GM21447 (cell line): ENCODE measurements around the gene PRPF8.
A peak's percentile ranks its signal among the peaks of the same experiment; 100 is the strongest.
"Not testable (repeated sequence)": the region's sequence is repeated elsewhere in the genome, so short reads cannot be mapped to it uniquely, and the experiment has no call there.

Experiments used
- ATAC-seq: cut with Tn5 transposase; IDR thresholded peaks from one replicate; pipeline ENCODE4 v1.9.1; 2021; ENCODE audit not compliant: unreplicated experiment

PRPF8 gene

DNA sequence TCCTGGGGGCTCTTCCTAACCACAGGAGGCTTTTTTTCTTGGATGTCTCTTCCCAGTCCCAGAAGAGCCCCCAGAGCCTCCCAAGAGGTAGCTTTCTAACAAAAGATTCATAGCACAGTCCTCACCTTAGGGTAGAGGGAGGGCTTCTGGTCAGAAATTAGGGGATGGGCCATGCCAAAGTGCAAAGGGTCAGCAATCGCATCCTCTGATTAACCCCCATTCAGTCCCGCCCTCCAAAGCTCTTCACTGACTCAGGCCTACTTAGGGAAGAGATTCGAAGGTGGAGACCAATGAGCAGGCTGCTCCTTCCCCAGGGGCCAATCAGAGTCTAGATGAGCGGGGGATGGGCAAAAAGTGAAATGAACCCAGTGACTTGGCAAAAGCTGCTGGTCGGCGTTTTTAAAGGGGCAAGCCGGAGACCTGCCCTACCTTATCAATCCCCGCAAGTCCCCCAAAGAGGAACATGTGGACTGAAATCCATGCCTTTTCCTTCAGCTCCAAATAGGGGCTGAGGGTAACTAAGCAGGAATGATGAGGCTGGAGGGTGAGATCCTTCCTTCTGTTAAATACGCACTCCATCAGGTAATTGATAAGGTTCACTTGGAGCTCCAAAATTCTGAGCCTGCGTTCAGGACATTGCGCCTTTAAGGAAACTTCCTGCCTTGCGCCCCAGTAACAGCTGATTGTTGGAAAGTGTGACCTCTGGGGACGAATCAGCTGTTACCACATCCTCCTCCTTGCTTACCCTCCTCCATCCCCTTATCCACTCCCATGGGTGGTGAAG is 32.4 kb upstream of the PRPF8 start:
- ATAC-seq, result peak; percentile 46

DNA sequence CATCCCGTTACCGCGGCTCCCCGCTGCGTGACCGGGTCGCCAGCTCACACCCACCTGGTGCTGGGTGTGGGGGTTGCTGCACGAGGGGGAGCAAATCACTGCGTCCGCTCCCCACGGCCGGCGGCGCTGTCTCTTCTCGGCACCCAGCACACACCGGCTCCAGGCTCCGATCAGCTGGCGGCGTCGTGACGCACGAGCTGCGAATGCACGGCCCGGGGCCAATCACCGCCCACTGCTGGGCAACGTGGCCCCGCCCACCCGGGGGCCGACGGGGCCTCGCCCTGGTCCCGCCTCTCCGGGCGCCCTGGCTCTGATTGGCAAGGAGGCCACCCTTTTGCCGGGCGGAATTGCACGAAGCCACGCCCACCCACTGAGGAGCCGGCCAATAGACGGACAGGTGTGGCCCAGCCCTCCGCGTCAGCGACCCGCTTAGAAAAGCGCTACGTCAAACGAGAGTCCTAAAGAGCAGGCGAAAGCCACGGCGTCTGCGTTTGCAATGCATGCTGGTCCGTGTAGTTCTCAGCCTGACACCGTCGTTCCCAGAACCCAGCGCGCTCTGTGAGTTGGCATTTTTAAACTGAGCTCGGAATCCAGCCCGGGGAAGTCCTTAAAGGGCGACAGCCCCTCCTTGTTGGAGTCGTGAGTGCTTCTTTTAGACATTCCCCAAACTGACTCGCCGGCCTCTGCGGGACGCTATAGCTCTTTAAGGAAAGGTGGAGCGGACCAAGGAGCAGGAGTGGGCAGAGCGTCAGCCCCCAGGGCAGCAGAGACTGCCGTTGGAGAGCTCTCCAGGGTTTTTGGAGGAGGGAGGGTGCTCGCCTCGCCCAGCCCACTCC is 31.6 kb upstream of the PRPF8 start:
- peak; percentile 69 for ATAC-seq

DNA sequence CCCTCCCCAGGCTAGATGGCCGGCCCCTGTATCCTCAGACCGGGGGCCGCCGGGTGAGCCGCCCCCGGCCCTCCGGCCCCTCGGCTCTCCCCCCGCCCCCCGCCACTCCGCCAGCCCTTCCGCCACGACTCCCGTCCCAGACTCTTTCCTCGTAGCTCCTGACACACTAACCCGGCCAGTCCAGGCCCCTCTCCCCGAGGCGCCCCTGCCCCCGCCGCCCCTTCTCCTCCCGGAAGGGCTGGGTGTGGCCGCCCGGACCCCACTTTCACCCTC is 31.1 kb upstream of the PRPF8 start:
- ATAC-seq, result no peak

DNA sequence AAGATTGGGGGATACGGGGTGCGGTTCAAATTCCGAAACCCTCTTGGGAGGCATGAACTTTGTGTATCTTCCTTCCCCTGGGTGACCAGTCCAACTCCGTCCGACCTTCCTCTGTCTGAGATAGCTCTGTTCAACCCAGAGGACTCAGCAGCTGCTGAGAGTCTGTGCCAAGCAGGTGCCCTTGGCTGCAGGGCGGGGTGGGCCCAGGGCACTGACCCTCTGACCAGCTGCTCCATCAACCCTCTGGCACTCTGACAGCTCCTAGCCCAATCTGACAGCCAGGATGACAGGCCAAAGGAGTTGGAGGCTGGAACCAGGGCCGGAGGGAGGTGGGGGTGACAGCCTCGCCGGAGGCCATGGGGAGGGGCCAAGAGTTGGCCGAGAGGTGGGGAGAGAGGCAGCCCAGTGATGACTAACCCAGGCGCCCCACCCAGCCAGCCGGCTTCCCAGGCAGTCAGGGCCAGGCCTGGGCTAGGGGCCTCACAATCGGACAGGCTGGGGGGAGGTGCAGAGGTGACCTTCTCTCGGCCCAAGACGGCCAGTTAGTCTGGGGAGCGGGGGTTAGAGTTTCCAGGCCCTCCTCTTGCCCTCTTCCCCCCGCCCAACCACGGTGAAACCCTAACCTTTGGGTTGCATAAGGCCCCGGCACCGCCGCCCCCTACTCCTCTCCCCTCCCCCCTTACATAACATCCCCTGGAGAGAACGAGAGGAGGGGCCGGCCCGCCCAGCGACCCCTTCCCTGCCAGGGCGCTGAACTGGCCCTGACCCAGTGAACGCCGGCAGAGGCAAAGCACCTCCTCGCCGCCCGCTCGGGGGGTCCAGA is 30.5 kb upstream of the PRPF8 start:
- ATAC-seq, result no peak

DNA sequence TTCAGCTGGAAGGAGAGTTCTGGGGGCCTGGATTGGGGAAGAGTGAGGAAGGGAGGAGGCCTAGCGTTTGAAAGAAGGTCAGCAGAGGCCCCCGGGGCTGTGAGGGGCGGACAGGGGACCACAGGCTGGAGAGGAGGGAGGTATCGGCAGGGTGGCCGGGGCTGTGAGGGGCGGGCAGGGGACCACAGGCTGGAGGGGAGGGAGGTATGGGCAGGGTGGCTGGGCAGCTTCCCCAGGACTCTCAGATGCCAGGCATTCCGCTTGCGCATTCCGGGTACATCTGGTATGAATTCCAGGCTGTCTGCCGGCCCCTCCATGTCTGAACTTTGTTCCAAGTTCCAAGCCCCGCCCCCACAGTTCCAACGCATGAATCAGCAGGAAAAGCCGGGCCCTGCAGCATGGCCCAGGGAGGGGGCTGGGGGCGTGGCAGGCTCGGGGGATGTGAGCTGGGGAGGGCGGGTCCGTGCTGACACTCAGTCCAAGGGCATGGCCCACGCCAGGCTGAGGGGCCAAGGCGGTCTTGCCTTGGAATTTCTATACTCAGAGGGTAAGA is 29.8 kb upstream of the PRPF8 start:
- no peak for ATAC-seq

DNA sequence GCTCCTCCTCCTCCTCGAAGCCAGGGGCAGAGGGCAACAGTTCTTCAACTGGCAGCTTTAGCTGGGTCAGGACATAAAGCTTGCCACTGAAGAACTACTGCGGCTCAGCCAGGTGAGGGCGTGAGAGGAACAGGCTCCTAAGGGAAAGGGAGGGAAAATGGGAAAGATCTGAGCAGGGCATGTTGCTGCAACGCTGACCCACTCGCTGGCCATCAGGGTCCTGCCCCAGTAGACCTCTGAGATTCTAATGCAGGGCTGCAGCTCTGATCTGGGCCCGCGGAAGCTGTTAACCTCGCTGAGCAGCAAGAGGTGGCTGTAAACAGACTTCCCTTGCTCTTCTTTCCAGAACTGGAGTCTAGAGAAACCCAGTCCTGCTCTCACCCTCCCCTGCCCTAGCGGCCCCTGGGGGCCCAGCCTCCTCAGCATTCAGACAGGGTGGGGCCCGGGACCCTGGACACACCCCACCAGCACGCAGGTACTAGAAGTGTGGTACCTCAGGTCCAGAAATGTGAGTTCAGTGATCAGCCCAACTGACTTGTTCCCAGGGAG is 29.3 kb upstream of the PRPF8 start:
- ATAC-seq, result no peak

DNA sequence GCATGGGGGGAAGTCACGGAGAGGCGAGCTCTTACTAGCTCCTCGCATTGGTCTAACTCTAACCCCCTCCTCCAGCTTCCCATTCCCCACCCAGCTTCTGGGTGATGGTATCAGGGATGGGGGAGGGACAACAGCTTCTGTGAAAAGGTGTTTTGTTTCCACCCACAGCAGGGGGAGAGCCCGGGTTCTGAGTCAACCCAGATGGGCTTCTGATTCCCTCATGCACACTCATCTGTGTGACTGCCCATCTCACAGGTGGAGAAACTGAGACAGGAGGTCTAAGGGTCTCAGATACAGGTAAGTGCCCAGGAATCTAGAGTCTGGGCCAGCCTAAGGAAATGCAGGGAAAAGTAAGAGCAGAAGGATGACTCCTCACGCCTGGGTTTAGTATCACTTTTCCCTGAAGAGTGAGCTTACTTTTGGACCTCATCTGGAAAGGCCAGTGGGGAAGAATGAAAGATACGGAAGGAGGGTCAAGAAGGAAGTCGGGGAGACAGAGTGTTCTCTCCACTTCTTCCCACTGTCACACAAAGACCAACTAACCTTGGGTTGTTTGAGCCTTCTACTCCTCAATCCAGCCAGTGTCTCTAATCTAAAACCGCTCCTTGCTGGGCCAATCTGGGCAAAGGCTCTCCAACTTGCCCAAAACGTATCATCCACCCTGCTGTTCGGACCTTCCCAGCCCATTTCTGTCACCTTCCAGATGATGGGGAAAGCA is 28.7 kb upstream of the PRPF8 start:
- no peak for ATAC-seq

DNA sequence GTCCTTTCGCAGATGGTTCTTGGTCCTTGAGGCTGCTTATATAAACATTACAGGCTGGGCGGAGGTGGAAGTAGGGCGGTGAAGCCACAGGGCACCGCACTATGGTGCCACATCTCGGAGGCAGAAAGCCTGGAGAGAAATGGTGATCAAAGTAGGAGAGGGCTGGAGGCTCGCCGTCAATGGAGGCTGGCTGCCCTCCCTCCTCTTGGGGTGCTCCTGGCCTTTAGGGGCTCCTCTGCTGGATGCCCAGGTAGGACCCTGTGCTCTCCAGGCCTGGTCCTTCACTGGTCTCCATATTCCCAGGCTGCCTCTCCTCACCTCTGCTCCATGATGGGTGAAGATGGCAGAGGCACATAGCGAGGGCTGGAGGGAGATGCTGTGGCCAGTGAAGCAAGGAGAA is 27.6 kb upstream of the PRPF8 start:
- no peak for ATAC-seq

DNA sequence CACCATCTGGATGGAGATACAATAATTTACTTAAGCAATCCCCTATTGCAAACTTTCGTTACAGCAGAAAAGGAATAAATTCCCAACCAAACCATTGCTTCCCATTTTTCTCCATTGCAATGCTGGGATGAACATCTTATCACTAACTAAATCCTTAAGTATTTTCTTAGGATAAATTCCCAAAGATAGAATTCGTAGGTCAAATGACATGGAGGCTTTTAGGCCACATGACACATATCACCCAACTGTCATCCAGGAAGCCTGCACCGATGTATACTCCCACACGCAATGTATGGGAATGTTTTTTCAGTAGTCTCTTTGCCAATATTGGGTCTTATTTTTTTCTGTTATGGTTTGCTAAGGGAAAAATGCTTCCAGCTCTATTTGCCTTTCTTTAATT is 27.1 kb upstream of the PRPF8 start:
- no peak for ATAC-seq

DNA sequence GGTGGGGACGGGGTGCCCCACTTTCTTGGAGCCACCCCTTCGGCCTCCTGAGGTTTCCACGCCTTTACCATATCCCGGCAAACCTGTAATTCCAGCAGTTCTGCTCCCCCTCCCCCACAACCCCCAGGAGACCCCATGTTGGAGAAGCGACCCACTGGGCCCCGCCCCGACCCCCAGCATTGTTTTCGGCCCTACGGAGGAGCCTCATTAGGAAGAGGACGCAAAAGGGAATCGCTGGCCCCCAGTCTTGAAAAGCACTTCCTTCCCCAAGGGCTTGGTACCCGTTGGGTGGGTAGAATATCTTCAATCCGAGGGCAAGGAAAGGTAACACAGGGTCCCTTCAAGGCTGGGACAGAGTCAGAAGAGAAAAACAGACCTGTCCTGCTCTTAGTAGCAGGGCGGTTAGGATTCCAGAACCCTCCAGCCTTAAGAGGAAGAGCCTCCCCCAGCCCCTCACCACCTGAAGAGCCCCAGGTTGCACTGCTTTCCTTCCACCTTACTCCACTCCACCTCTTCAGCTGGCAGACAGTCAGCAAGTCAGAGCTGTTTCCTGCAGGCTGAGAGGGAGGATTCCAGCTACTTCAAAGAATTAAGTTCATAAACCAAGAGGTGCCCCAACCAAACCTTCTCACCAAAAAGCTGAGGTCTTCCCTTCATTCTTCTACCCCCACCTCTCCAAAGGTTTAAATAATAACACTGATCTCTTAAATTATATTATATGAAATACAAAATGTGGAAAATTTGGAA is 26.3 kb upstream of the PRPF8 start:
- ATAC-seq, result no peak

DNA sequence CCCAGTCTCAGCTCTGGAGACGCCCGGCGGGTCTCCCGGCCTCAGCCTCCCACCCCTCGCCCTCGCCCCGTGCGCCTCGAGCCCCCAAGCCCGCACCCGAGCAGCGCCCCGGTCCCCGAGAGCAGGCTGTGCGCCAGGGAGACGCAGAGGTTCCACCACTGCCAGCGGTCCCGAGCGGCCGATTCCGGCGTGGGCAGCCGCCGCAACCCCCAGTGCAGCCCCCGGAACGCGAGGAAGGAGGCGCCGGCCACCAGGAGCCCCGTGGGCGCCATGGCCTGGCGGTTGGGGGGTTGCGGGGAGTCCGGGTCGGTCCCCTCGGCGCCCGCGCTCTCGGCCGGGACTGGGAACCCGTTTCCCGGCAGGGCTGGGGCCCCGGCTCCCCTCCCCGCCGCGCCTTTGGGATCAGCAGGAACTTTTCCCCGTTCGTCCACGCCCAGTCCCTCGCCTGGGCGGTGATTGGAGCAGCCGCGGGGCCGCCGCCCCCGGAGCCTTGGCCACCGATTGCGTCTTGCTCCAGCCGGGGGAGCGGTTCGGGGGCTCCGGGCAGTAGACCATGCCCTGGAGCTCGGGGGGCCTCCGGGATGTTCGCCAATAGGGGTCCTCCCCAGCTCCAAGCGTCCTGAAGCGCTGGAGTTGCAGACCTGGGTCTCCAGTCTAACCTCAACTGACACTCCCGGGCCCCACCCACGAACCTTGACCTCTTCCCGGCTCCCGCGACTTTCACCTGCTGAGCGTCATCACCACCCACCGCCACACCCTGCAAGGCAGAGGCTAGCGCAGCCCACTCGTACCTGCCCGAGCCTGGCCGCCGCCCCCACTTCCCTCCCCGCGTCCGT is 25.5 kb upstream of the PRPF8 start, which contains the start of gene TLCD2:
TSS of gene TLCD2 (minus strand) at position 407 of the 836 bp plus-strand sequence. CDS start at position 272, 135 bp downstream.
- no peak for ATAC-seq

DNA sequence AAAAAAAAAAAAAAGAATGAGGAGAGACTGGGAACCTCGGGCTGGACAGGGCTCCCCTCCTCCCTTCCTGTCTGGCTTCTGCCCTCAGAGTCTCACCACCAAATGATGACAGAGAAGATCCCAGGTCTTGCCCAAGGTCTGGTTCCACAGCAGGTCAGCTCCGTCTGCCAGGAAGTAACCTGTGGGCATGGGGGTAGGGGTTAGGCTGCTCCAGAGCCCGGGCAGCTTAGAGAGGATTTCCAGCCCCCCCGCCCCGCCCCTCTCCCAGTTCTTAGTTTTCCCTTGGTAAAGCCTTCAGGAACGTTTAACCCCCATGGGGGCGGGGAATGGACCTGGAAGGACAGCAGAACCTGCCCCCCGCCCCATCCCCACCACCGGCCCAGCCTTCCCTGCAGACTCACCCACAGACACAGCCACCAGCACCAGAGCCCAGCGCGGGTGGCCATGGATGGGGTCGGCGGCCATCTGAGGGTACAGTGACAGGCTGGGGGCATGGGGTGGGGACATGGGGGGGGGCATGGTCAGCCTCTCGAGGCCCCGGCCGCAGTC is 24.8 kb upstream of the PRPF8 start:
- ATAC-seq, result no peak

DNA sequence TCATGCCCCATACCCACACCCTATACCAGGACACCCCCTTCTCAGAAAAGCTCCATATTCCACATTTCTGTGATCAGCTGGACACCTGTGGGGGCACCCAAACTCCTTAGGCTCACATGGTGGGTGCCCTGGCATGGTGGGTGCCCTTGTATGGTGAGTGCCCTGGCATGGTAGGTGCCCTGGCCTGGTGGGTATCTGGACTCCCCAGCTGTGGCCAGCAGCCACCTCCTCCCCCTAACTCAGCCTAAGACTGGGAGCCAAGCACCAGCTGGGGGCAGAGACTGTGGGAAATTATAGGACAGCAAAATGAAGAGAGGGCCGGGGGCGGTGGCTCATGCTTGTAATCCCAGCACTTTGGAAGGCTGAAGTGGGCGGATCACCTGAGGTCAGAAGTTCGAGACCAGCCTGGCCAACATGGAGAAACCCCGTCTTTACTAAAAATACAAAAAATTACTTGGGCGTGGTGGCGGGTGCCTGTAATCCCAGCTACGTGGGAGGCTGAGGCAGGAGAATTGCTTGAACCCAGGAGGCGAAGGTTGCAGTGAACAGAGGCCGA is 24.2 kb upstream of the PRPF8 start:
- not testable (repeated sequence) for ATAC-seq

DNA sequence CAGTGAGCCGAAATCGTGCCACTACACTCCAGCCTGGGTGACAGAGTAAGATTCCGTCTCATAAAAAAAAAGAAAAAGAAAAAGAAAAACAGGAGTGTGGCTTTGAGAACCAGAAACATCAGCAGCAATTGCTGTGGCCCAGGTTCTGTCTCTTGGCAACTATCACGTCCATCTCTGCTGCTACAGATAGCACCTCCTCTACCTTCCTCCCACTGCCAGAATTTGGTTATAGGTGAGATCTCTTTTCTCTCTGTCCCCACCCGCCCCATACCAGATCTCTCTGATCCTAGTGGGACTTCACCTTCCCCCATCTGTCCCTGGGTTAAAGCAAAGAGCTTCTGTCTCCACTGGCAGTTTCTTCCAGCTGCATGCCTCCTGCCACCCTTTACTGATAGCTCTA is 22.4 kb upstream of the PRPF8 start:
- ATAC-seq, result no peak

DNA sequence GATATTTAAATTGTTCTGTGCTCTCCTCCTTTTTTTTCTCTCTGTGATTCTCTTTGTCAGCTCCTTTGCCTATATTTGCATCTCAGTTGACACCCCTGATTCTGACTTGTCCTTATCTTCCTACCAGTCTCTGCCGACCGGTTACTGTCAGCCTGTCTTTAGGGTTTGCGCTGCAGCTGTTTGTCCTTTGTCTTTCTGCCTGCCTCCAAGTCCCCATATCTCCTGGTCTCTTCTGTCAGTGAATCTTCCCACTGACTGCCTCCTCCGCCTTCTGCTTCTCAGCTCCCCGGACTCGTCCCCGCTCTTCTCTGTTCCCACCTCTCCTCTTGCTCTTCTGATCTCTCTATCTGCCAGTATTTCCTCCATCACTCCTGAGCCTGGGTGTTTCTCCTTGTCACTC is 20.3 kb upstream of the PRPF8 start:
- ATAC-seq, result no peak

DNA sequence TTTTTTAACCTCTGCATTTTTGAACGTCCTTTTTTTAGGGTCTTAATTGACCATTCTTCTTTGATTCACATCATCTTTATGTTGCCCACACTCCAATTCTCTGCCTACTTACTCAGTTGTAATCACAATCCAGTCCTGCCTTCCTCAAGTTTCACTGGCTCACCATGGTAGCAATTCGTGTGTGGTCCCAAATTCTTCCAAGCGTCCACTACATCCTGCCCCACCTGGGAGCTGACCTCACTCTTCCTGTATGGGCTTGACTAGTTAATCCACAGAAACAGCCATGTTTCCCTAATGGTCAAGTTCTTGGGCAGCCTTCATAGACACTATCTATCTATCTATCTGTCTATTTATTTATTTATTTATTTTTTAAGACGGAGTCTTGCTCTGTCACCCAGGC is 18.4 kb upstream of the PRPF8 start:
- ATAC-seq, result no peak

DNA sequence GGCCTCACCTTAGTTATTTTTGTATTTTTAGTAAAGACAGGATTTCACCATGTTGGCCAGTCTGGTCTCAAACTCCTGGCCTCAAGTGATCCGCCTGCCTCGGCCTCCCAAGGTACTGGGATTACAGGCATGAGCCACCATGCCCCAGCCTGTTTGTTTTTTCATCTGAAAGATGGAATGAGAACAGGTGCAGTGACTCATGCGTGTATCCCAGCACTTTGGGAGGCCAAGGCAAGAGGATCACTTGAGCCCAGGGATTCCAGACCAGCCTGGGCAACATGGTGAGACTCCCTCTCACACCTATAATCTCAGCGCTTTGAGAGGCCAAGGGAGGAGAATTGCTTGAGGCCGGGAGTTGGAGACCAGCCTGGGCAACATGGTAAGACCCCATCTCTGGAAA is 15.2 kb upstream of the PRPF8 start:
- not testable (repeated sequence) for ATAC-seq

DNA sequence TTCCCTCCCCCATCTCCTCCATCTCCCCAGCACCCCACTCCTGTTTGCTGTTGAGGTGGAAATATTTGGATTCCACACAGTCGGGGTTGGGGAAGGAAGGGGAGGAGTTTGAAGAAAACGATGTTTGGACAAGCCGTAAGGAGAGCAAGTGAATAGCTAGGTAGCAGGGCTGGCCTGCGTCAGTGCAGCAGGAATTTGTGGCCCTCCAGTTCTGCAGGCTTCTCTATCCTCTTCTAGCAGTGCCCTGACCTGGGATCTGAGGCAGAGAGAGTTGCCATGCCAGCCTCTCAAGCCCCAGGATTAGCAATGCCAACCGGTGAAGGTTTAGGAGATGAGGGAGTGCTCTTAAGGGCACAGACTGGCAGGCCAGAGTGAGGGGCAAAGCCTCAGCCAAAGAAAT is 13.0 kb upstream of the PRPF8 start:
- no peak for ATAC-seq
